Dedifferentiated amniotic fluid mesenchymal stem cell (primary cell): ENCODE results near the gene HLA-DPA1.
"Not testable (repeated sequence)": the region's sequence is repeated elsewhere in the genome, so short reads cannot be mapped to it uniquely, and the experiment has no call there.

Experiments used
- DNase-seq: peaks from one replicate; pipeline ENCODE4 v3.0.0-alpha.2; 2016; ENCODE audit errors: extremely low spot score

HLA-DPA1 gene

DNA sequence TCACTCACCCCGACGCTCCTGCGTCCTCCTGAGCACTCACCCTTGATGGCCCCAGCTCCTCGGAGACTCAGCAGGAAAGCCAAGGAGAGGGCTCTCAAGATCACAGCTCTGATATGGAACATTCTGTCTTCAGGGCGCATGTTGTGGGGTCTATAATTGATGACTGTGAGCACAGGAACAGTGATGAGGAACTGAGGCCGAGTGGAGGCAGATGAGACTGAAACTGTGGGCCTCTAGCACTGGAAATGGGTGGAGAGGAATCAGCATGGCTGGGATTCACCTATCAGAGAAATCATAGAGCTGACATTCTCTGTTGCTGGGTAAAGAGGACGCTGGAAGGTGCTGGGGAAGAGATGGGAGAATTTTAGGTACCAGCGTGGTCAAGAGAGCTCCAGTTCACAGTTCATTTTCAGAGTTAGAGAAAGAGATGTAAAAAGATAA lies at the start of gene HLA-DPA1:
Gene HLA-DPA1 (minus strand): TSS at position 219 of the 441 bp plus-strand sequence.
- no peak for DNase-seq

GRCh38 chr6:33123181-33123580 lies 49.7 kb upstream of the HLA-DPA1 start:
- no peak for DNase-seq

DNA sequence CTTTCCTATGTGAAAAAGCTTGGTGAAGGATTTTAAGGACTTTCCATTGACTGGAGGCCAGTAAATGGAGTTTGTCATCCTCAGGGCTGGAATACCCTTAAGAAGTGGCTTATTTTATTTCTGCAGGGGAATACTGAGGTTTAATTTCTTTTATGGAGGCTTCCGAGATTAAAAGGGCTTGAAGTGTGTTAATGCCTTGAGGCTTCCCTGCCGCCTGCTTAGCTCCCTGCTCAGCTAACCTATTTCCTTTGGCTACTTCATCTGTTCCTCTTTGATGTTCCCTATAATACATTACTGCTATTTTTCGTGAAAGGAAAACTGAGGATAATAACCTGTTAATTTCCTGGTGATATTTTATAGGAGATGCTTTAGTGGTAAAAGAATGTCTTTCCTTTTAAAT lies 46.6 kb upstream of the HLA-DPA1 start:
- DNase-seq: no peak

- DNase-seq: peak; percentile 61
Observed at GRCh38 chr6:33118525-33119123, 45.2 kb upstream of the HLA-DPA1 start.

DNA sequence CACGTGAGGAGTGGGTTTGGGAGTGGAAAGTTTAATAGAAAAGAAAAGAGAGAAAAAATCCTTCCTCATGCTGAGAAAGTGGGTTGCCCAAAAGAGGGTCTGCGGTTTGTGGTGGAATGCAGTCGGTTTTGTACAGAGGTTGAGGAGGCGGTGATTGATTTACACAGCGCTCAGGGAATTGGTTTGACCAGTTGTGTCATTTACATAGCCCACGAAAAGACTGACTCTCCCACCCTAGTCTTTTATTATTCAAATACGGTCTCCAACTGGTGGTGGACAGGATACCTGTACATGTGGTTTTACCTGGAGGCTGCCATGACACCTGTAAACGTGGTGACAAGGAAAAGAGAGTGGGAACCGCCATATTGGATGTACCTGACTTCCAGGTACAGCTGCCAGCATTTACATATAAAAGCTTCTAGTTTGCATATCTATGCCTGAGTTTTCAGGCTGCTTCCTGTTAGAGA lies 44.4 kb upstream of the HLA-DPA1 start:
- no peak for DNase-seq

DNA sequence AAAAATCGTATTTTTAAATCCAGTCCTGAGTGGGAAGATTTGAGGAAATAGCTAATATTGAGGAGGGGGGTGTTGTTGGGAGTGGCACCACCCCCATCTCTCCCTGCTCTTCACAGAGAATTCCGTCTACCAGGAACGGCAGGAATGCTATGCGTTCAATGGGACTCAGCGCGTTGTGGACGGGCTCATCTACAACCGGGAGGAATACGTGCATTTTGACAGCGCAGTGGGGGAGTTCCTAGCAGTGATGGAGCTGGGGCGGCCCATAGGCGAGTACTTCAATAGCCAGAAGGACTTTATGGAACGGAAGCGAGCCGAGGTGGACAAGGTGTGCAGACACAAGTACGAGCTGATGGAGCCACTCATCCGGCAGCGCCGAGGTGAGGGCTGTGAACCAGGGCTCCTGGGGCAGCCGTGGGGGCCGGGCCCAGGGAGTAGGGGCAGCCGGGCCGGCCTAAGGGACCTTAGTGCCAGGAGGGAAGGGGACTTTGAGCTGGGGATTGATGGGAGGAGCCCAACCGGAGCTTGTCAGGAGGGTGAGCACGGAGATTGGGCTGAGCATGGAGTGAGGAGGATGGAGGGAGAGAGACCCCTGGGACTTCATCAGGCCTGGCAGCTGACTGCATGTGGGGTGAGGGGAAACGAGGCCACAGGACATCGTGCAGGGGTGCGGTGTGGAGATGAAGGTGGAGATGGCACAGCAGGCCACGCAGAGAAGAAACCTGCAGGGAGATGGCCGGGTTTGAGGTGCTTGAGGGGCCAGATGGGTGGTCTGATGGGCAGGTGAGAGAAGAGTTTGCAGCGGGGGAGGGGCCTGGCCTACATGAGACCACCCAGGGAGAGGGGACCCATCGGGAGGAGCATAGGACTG lies 43.6 kb upstream of the HLA-DPA1 start:
- DNase-seq: no peak

DNA sequence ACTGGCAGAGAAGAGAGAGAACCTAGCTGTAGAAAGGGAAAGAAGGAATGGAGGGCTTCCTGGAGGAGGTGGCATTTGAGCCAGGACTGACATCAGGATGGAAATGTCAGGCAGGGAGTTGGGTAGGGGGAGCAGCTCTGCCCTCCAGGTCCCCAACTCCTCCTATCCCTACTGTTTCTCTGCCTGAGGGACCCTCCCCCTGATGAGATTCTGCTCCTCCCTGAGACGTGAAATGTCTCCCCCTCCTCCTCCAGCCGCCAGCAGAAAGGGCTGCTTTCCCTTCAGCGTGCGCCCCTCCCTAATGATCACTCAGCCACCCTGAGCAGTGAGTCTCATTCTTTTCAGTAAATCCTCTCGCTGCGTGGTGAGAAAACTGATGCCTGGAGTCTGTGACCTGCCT lies 43.0 kb upstream of the HLA-DPA1 start:
- no peak for DNase-seq

DNA sequence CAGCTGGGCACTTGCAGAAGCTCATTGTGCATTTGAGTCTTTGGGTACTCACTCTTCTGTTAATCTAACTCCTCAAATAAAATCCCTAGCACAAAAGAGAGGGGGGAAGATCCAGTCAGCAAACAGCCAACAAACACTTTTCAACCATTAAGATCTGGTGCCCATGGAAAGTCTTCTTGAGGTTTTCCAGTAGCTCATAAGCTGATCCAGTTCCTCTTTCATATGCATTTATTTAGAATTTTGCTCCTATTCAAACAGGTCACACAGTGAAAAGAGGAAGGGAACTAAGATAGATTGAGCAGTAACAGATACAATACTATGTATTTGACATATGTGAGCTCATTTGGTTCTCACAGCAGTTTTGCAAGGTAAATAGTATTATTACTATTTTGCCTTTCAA lies 41.0 kb upstream of the HLA-DPA1 start:
- no peak for DNase-seq

DNA sequence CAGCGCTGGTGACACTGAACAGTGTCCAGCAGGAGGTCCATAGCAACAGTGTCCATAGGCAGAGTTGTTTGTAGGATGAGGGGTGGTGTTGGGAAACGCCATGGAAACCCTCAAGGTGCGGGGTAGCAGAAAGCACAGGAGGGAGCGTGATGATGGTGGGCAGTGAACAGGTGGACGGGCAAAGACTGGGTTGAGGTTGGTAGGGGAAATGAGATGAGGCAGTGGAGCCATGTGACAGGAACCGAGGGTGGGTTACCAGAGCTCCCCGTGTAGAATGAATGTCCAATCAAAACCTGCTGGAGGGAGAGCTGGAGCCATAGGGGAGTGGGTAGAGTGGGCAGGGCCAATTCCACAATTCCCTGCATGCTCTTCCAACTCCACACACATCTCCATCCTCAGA lies 40.3 kb upstream of the HLA-DPA1 start:
- DNase-seq: no peak

GRCh38 chr6:33112148-33112547 lies 38.7 kb upstream of the HLA-DPA1 start:
- no peak for DNase-seq

- DNase-seq: no peak
Observed at GRCh38 chr6:33108307-33108706, 34.9 kb upstream of the HLA-DPA1 start.

DNA sequence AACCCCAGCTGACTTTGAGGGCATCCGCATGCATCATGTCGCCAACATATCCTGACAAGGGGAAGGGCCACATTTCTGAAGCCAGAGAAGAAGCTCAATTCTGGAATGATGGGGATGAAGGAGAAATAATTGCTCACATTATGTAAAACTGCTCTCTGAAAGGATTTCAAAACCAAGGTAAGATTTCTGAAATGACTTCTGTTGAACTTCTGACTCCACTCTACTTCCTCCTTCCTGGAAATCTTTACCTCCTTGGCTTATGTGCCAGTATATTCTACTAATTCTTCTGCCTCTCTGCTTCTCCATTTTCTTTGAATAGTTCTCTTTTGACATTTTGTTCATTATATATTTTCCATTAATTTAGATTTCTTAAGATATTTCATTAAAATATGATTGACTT lies 34.2 kb upstream of the HLA-DPA1 start:
- DNase-seq: no peak

GRCh38 chr6:33105916-33106871 lies 32.7 kb upstream of the HLA-DPA1 start:
- no peak for DNase-seq

GRCh38 chr6:33105386-33105785 lies 31.9 kb upstream of the HLA-DPA1 start:
- no peak for DNase-seq

DNA sequence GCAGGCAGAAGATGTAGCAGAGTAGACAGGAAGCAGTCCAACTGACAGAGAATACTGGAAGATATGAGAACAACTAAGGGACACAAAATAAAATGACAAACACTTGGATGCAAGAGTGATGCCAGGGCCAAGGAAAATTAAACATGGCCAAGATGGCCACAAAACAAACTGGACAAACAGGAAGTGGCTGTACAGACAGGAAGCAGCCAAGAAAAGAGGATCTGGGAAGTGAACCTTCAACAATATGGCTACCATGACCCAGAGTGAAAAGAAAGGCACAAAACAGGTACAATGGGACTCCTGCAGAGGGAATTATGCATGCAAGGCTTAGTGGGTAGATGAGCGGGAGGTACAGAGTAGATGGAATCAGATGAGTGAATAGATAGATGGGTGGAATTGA lies 31.4 kb upstream of the HLA-DPA1 start:
- no peak for DNase-seq

GRCh38 chr6:33103776-33104175 lies 30.3 kb upstream of the HLA-DPA1 start:
- DNase-seq: no peak

DNA sequence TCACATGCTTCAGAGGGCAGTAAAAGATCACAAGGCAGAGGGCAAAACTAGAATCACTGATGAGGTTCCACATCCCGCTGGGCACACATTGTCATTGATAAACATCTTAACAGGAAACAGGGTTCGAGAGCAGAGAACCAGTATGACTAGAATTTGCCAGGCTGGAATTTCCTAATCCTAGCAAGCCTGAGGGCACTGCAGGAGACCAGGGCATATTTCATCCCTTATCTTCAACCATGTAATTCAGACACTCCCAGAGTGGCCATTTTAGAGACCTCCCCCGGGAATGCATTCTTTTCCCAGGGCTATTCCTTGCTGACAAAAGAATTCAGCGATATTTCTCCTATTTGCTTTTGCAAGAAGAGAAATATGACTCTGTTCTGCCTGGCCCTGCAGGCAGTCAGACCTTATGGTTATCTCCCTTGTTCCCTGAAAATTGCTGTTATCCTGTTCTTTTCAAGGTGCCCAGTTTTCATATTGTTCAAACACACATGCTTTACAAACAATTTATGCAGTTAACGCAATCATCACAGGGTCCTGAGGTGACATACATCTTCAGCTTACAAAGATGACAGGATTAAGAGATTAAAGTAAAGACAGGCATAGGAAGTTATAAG lies 27.8 kb upstream of the HLA-DPA1 start:
- DNase-seq: not testable (repeated sequence)

DNA sequence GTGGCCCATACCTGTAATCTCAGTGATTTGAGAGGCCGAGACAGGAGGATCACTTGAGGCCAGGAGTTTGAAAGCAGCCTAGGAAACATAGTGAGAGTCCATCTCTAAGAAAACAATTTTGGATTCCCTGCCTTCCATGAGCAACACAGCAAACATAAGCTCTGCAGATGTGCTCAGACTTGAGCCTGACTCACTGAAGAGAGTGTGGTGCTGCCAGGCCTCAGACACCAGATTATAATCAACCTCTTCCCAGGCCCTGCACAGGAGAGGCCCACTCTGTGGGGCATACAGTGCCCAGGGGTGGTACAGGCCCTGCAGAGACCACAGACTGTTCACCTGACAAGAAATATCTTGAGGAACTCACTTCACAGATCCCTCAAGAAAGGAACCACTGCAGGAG lies 22.2 kb upstream of the HLA-DPA1 start:
- DNase-seq: no peak

DNA sequence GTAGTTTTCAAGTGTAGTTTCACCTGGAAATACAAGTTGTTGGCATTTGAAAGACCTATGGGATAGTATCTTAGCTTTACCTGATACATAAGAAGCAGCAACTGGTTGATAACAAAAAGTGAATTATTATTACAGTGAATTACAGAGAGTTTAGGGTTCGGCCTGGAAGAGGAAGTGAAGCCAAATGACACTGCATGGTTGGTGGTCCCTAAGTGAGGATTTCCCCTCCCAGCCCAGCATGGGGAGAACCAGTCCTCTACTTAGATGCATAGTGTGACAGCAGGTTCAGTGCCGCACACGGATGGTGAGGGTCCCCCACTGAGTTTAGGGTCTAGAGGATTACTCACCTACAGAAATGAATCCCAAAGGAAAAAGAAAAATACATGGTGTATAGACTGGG lies 20.4 kb upstream of the HLA-DPA1 start:
- no peak for DNase-seq

DNA sequence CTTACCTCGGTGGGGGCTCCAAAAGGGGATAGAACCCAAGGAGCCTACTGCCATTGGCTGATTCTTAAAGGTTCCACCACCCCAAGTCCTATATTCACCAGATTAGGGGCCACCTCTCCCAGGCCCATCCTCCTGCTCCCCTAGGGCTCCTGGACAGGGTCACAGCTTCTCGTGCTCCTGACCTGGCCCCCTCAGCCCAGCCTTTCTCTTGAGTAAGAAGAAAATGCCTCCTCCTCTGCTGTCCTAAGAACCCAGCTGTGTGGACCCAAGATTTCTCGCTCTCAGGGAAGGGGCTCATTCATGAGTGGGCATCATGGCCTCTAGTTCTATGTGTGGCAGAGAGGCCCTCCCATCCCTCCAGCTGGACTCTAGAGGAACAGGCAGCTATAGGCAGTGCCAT lies 18.9 kb upstream of the HLA-DPA1 start:
- no peak for DNase-seq

DNA sequence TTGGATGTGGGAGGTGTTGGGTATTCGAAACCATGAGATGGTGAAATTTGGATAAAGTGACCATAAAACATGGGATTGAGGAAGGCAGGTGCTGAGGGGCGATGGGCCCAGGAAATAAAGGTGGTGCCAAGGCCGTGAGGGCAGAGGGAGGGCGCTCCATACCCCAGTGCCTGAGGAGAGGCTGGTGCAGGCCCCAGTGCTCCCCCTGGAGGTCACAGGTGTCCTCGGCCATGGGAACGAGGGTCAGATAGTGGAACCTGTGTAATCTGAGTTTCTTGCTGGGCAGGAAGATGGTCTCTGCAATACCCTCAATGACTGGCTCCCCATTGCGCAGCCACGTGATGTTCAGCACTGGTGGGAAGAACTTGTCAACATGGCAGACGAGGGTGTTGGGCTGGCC lies 18.5 kb upstream of the HLA-DPA1 start:
- DNase-seq: no peak
